ENCODE results near the gene GRID1.
"Not testable (repeated sequence)": the region's sequence is repeated elsewhere in the genome, so short reads cannot be mapped to it uniquely, and the experiment has no call there.

GRID1 gene

DNA sequence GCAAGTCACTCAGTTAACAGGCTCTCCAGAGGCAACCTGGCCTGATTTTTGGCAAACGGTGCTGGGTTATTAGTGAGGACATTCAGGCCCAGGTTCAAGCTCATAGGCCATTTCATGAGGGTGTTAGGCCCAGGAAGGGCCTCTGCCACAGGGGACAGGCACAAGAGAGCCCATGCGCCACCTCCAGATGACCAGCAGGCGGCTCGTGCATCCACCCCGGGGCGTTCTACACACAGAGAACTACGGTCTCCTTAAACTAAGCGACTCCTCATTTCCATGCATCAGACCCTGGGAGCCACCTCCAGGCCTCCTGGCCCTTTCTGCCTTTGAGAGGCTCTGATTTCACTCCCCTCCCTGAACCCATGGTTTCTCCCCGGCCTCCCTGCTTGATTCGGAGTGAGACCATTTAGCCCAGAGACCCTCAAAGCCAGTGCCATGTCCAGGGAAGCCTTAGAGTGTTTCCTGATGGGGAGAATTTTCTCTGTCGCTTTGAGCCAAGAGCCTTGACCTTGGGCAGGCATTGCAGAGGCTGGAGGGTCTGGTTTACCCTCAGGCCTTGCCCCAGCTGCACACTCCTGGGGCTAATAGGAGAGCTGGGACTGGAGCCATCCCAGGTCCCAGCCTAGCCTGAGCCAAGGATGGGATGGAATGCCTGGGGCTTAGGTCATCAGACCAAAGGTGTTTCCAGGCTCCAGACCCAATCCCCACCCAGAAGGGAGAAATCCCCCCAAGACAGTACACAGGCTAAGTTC lies 188.0 kb downstream of the GRID1 start:
- no peak overlapping the region for H3K4me3 ChIP-seq (replicated peaks in 1 of 2; ENCODE audit: low read depth in 2 of 2, low read length in 2 of 2)
- TF ChIP-seq, protein P1, sequence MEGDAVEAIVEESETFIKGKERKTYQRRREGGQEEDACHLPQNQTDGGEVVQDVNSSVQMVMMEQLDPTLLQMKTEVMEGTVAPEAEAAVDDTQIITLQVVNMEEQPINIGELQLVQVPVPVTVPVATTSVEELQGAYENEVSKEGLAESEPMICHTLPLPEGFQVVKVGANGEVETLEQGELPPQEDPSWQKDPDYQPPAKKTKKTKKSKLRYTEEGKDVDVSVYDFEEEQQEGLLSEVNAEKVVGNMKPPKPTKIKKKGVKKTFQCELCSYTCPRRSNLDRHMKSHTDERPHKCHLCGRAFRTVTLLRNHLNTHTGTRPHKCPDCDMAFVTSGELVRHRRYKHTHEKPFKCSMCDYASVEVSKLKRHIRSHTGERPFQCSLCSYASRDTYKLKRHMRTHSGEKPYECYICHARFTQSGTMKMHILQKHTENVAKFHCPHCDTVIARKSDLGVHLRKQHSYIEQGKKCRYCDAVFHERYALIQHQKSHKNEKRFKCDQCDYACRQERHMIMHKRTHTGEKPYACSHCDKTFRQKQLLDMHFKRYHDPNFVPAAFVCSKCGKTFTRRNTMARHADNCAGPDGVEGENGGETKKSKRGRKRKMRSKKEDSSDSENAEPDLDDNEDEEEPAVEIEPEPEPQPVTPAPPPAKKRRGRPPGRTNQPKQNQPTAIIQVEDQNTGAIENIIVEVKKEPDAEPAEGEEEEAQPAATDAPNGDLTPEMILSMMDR (IDR thresholded peaks at IDR 0.05; ENCODE audit: low read depth, low read length) = no peak
- DNase-seq (ENCODE audit: low read depth in 2 of 2) = peak in 1 of 2 donors; percentile 3

DNA sequence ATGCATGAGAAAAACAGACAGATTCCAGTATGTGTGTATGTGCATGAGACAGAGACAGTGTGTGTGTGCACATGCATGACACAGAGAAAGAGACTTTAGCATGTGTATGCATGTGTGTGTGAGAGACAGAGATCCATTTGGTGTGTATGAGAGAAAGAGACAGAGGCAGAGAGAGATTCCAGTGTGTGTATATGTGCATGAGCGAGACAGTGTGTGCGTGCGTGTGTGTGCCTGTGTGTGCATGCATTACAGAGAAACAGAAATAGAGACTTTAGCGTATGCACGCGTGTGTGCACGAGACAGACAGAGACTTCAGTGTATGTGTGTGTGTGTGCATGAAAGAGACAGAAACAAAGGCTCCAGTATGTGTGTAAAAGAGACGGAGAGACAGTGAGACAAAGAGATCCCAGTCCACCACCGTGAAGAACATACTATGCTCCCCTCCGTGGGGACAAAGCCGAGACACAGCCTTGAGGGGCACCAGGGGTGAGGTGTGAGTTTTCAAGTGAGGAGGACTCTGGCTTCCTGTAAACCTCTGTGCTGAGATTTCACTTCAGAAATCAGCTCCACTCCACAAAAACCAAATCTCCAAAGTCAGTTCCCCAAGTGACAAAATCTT lies 188.9 kb downstream of the GRID1 start:
- no peak for DNase-seq (ENCODE audit: low read depth in 2 of 2)
- no peak overlapping the region for H3K4me3 ChIP-seq (replicated peaks in 1 of 2; ENCODE audit: low read depth in 2 of 2, low read length in 2 of 2)
- TF ChIP-seq, protein P1 (IDR thresholded peaks at IDR 0.05; ENCODE audit: low read depth, low read length) = no peak

DNA sequence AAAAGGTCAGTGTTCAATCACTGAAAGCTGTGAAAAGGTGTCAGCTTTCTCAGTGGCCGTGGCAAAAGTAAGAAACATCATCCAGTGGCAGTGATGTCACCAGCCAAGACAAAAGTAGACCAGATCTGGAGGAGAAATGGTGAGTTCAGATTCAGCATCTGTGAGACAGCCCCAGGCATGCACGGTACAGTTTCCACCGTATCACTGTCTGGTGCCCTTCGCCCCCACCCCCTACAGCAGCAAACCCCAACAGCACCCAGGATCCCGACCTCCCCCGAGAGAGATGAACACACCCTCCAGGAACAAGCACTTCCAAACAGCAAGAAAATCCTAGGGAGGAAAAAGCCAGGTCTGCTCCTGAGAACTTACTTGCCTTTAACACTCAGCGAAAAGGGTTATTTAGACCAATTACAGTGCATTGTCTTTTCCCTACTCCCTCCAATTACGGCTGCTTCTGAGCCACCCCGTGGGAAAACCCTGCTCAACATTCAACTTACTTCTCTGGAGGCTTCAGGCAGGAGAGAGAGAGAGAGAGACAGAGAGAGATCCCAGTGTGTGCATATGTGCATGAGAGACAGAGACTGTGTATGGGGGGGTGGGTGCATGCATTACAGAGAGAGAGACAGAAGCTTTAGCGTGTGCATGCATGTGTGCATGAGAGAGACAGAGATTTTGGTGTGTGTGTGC lies 189.6 kb downstream of the GRID1 start:
- TF ChIP-seq, protein P1 (IDR thresholded peaks at IDR 0.05; ENCODE audit: low read depth, low read length) = no peak
- DNase-seq (ENCODE audit: low read depth in 2 of 2) = no peak
- H3K4me3 ChIP-seq (replicated peaks in 1 of 2; ENCODE audit: low read depth in 2 of 2, low read length in 2 of 2) = no peak overlapping the region

DNA sequence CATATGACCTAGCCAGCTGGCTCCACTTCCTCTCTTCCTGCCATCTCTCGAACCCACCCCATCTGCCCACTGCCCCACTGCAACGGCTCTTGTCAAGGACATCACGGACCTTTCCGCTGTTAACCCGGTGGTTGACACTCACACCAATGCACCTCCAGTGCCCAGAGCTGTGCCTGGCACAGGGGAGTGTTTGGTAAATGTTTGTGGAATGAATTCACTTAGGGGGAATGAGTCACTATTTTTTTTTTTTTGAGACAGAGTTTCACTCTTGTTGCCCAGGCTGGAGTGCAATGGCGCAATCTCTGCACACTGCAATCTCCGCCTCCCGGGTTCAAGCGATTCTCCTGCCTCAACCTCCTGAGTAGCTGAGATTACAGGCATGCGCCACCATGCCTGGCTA lies 191.1 kb downstream of the GRID1 start:
- not testable (repeated sequence) for DNase-seq (ENCODE audit: low read depth in 2 of 2); H3K4me3 ChIP-seq (replicated peaks in 1 of 2; ENCODE audit: low read depth in 2 of 2, low read length in 2 of 2)

DNA sequence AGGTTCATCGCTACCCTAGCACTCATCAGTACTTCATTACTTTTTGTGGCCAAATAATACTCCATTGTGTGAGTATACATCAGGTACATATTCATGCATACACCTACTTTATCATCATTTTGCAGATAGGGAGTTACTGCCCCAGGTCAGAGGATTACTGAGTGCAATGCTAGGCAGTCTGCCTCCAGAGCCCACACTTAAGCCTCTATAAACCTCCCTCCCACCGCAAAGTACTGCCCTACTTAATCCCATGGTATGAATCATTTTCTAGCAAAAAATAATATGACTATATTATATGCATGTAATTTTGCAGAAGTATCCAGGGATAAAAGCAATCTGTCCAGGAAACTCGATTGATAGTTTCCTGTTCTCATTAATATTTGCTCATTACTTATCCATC lies 194.3 kb downstream of the GRID1 start:
- no peak overlapping the region for H3K4me3 ChIP-seq (replicated peaks in 1 of 2; ENCODE audit: low read depth in 2 of 2, low read length in 2 of 2)
- TF ChIP-seq, protein P1 (IDR thresholded peaks at IDR 0.05; ENCODE audit: low read depth, low read length) = no peak
- no peak for DNase-seq (ENCODE audit: low read depth in 2 of 2)

DNA sequence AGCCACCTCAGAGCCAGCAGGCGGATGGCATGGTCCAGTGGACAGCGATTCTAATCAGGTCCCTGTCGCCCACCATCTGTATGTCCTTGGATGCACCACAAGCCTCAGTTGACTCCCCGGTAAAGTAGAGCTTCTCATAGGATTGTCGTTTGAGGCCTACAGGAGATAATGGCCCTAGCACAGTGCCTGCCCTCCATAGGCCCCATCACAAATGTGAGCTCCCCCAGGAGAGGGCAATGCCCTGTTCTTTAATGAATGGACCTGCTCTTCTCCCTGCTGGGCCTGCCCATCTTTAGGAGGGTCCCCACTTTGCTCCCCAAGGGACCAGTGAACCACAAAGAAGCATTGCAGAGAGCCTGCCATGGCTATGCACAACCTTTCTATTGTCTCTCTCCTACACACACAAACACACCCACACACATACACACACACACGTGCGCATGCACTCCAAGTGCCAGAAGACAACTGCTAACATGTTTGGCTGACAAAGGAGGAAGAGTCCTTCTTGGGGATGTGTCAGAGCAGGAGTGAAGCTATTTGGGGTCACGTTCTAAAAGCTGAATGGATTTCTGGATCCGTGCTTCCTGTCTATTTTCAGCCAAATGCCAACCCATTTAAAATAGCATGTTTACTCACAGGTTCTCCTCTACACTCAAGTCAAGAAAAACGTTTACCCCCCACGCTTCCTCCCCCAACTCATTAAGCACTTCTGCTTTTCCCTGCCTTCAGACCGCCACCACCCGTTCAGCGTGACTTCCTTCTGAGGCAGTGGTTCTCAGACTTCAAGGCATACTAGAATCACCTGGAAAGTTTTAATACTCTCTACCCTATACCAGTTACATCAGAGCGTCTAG lies 196.1 kb downstream of the GRID1 start:
- TF ChIP-seq, protein P1 (IDR thresholded peaks at IDR 0.05; ENCODE audit: low read depth, low read length) = no peak
- no peak for DNase-seq (ENCODE audit: low read depth in 2 of 2)
- H3K4me3 ChIP-seq (replicated peaks in 1 of 2; ENCODE audit: low read depth in 2 of 2, low read length in 2 of 2) = no peak overlapping the region
